Hepatocyte (in vitro differentiated cells): ENCODE data around the gene FMN1. TPM values are rescaled to one million over a fixed set of nuclear protein-coding genes. Genes with fewer than 3 reads are reported as not detected.

ENCODE experiments used
- DNase-seq: peaks from one replicate; pipeline ENCODE4 v3.0.0-alpha.2; 2016; ENCODE audit warnings: low spot score
- H2AFZ ChIP-seq: fragments of 200-600 bp; sonication (generic); 2 replicates; pipeline ENCODE4 v1.6.0; 2016; ENCODE audit warnings: antibody characterized with exemption, mild to moderate bottlenecking
- H3K27ac ChIP-seq: fragments of 200-600 bp; sonication (generic); 2 replicates; pipeline ENCODE4 v1.5.1; 2016; ENCODE audit warnings: mild to moderate bottlenecking
- H3K27me3 ChIP-seq: fragments of 200-600 bp; sonication (generic); 2 replicates; pipeline ENCODE4 v1.6.1; 2016
- H3K36me3 ChIP-seq: fragments of 200-600 bp; sonication (generic); replicated peaks from 2 replicates; pipeline ENCODE4 v1.5.1; 2016; ENCODE audit warnings: low read depth; ENCODE audit not compliant: insufficient read depth
- H3K4me1 ChIP-seq: fragments of 200-600 bp; sonication (generic); 2 replicates; pipeline ENCODE4 v1.5.1; 2016; ENCODE audit warnings: mild to moderate bottlenecking, moderate library complexity; ENCODE audit not compliant: insufficient read depth
- H3K4me2 ChIP-seq: fragments of 200-600 bp; sonication (generic); 2 replicates; pipeline ENCODE4 v1.6.0; 2016
- H3K4me3 ChIP-seq: fragments of 200-600 bp; sonication (generic); 2 replicates; pipeline ENCODE4 v1.5.1; 2016; ENCODE audit warnings: mild to moderate bottlenecking
- H3K79me2 ChIP-seq: fragments of 200-600 bp; sonication (generic); 2 replicates; pipeline ENCODE4 v1.6.0; 2017; ENCODE audit warnings: mild to moderate bottlenecking
- H3K9me2 ChIP-seq: fragments of 200-600 bp; sonication (generic); replicated peaks from 2 replicates; pipeline ENCODE4 v1.6.0; 2017; ENCODE audit warnings: mild to moderate bottlenecking; ENCODE audit not compliant: insufficient read depth
- H3K9me3 ChIP-seq: fragments of 200-600 bp; sonication (generic); 2 replicates; pipeline ENCODE4 v1.5.1; 2016; ENCODE audit warnings: low read depth, mild to moderate bottlenecking
- H4K20me1 ChIP-seq: fragments of 200-600 bp; sonication (generic); 2 replicates; pipeline ENCODE4 v1.6.0; 2016; ENCODE audit warnings: mild to moderate bottlenecking; ENCODE audit not compliant: insufficient read depth, poor library complexity, severe bottlenecking
- EZH2 ChIP-seq: fragments of 200-600 bp; sonication (generic); IDR thresholded peaks from 2 replicates; pipeline ENCODE4 v1.6.1; 2016; ENCODE audit warnings: antibody characterized with exemption, mild to moderate bottlenecking, borderline replicate concordance
- EZH2phosphoT487 ChIP-seq: fragments of 200-600 bp; sonication (generic); IDR thresholded peaks from one replicate; pipeline ENCODE4 v1.6.1; 2018; ENCODE audit warnings: antibody characterized with exemption, mild to moderate bottlenecking, low read depth, moderate library complexity; ENCODE audit not compliant: unreplicated experiment, severe bottlenecking
- WGBS: methylation state at CpG from one replicate; pipeline ENCODE4 v1.1.6; 2016; ENCODE audit warnings: low lambda C conversion rate; ENCODE audit errors: missing lambda C conversion rate; 5-methylcytosine and 5-hydroxymethylcytosine counted together
- polyA plus RNA-seq: library from polyadenylated mRNA; unstranded; fragments of >200 nt; fragmentation: Nextera tagmentation; extraction: Ambion mirVana; gene quantifications from 2 replicates; pipeline ENCODE4 v1.2.1, GENCODE V29; 2016
- total RNA-seq: library from RNA; depleted of rRNA; stranded (reverse); fragments of >200 nt; gene quantifications from 2 replicates; pipeline ENCODE4 v1.2.3, GENCODE V29; 2014
- TF ChIP-seq, protein P1 (sequence below): fragments of 200-600 bp; sonication (generic); IDR thresholded peaks from 2 replicates; pipeline ENCODE4 v1.5.1; 2016; ENCODE audit warnings: antibody characterized with exemption, mild to moderate bottlenecking; ENCODE audit not compliant: poor library complexity

Gene FMN1
- total and polyA plus RNA-seq, 2 experiments from 2014 or later, result 0.07 to 0.70 TPM

DNA sequence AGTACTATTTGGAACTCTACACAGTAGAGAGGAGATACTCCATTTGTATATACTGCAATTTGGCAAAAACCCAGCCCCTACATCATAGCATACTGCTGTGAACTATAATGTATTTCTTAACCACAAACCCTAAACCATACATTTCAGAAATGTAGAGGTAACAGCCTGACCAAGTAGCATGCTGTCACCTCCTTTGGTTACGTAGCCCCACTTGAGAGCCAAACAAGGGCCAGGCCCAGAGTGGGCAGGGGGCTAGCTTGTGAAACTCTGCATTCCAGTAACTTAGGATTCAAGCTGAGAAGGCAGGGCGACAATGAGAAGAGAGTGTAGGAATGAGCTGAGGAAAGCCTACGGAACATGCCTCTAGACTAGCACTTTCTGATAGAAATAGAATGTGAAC lies 340.9 kb downstream of the FMN1 start:
- Histone ChIP-seq H3K27ac (no peak overlapping the region), H3K36me3 (no peaks in the 10 kb centered on the region), H3K4me1 (peaks cover 6% of the 10 kb centered on the region), H3K27me3 (no peaks in the 10 kb centered on the region), H4K20me1 (no peaks in the 10 kb centered on the region), H3K79me2 (no peaks in the 10 kb centered on the region), H3K4me2 (no peak overlapping the region), H3K9me2 (no peaks in the 10 kb centered on the region), H3K9me3 (no peaks in the 10 kb centered on the region), H3K4me3 (no peak overlapping the region), H2AFZ (no peak overlapping the region)
- 93% methylated on average over 3 of the region's 3 CpGs for WGBS
- DNase-seq, result no peak
- TF ChIP-seq, protein P1, sequence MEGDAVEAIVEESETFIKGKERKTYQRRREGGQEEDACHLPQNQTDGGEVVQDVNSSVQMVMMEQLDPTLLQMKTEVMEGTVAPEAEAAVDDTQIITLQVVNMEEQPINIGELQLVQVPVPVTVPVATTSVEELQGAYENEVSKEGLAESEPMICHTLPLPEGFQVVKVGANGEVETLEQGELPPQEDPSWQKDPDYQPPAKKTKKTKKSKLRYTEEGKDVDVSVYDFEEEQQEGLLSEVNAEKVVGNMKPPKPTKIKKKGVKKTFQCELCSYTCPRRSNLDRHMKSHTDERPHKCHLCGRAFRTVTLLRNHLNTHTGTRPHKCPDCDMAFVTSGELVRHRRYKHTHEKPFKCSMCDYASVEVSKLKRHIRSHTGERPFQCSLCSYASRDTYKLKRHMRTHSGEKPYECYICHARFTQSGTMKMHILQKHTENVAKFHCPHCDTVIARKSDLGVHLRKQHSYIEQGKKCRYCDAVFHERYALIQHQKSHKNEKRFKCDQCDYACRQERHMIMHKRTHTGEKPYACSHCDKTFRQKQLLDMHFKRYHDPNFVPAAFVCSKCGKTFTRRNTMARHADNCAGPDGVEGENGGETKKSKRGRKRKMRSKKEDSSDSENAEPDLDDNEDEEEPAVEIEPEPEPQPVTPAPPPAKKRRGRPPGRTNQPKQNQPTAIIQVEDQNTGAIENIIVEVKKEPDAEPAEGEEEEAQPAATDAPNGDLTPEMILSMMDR, result no peak
- TF ChIP-seq EZH2, result no peak
- TF ChIP-seq EZH2phosphoT487, result no peak

- Histone ChIP-seq H2AFZ (no peak overlapping the region), H3K27ac (no peak overlapping the region), H3K9me3 (no peaks in the 10 kb centered on the region), H4K20me1 (no peaks in the 10 kb centered on the region), H3K79me2 (no peaks in the 10 kb centered on the region), H3K4me1 (peaks cover 6% of the 10 kb centered on the region), H3K36me3 (no peaks in the 10 kb centered on the region), H3K27me3 (no peaks in the 10 kb centered on the region), H3K4me3 (no peak overlapping the region), H3K4me2 (no peak overlapping the region), H3K9me2 (no peaks in the 10 kb centered on the region)
- DNase-seq, result no peak
- 69% methylated on average over 3 of the region's 3 CpGs for WGBS
- TF ChIP-seq, protein P1, result no peak
- no peak for TF ChIP-seq EZH2
- TF ChIP-seq EZH2phosphoT487, result no peak
Measured at GRCh38 chr15:32852771-32853170, 341.7 kb downstream of the FMN1 start.

- Histone ChIP-seq H3K9me3 (no peaks in the 10 kb centered on the region), H3K27me3 (no peaks in the 10 kb centered on the region), H3K27ac (no peak overlapping the region), H3K36me3 (no peaks in the 10 kb centered on the region), H4K20me1 (no peaks in the 10 kb centered on the region), H3K4me1 (peaks cover 6% of the 10 kb centered on the region), H3K79me2 (no peaks in the 10 kb centered on the region), H2AFZ (no peak overlapping the region), H3K4me3 (no peak overlapping the region), H3K9me2 (no peaks in the 10 kb centered on the region), H3K4me2 (no peak overlapping the region)
- no peak for TF ChIP-seq EZH2phosphoT487
- no peak for TF ChIP-seq EZH2
- TF ChIP-seq, protein P1, result no peak
- no peak for DNase-seq
- WGBS, result 93% methylated on average over 4 of the region's 4 CpGs
Measured at GRCh38 chr15:32852017-32852416, 342.5 kb downstream of the FMN1 start.

GRCh38 chr15:32851572-32851971 lies 342.9 kb downstream of the FMN1 start:
- no peak overlapping the region for H3K27ac ChIP-seq
- H3K9me3 ChIP-seq, result no peaks in the 10 kb centered on the region
- no peaks in the 10 kb centered on the region for H3K9me2 ChIP-seq
- H3K79me2 ChIP-seq, result no peaks in the 10 kb centered on the region
- H2AFZ ChIP-seq, result no peak overlapping the region
- H3K27me3 ChIP-seq, result no peaks in the 10 kb centered on the region
- DNase-seq, result no peak
- WGBS, result 94% methylated on average over 5 of the region's 5 CpGs
- H3K4me1 ChIP-seq, result peaks cover 5% of the 10 kb centered on the region
- no peaks in the 10 kb centered on the region for H4K20me1 ChIP-seq
- TF ChIP-seq EZH2phosphoT487 (no peak), EZH2 (no peak)
- TF ChIP-seq, protein P1, result no peak
- H3K36me3 ChIP-seq, result no peaks in the 10 kb centered on the region
- H3K4me2 ChIP-seq, result no peak overlapping the region
- no peak overlapping the region for H3K4me3 ChIP-seq
